Activated naive CD8-positive, alpha-beta T cell treated with anti-CD3 and anti-CD28 coated beads, Interleukin-2, amount 10 ng/mL, durations not matched to agents 7 days and 5 days (primary cell): ENCODE measurements around the gene TMEM181. TPM values are rescaled to one million over a fixed set of nuclear protein-coding genes. Genes with fewer than 3 reads are reported as not detected.
A peak's percentile ranks its signal among the peaks of the same experiment; 100 is the strongest.
"Not testable (repeated sequence)": the region's sequence is repeated elsewhere in the genome, so short reads cannot be mapped to it uniquely, and the experiment has no call there.

Experiments
- ATAC-seq: fragments of 150-1000 bp; cut with Tn5 transposase; one replicate; pipeline ENCODE4 v1.10.0; 2021; ENCODE audit warnings: low read depth, moderate library complexity
- POLR2A ChIA-PET: fragments of 350-600 bp; sonication (Branson Sonifier 250); formaldehyde crosslinking; loops from one replicate; lab custom pipeline; 2021; ENCODE audit warnings: antibody characterized with exemption; lab: Charles Lee
- DNase-seq: peaks from one replicate; pipeline ENCODE4 v3.0.0; 2021
- H3K27ac Mint-ChIP-seq: one replicate; pipeline ENCODE4 v1.8.0; 2022; ENCODE audit warnings: mild to moderate bottlenecking, mixed read lengths
- H3K27me3 Mint-ChIP-seq: one replicate; pipeline ENCODE4 v1.8.0; 2022; ENCODE audit warnings: mild to moderate bottlenecking, moderate library complexity, mixed read lengths
- H3K36me3 Mint-ChIP-seq: one replicate; pipeline ENCODE4 v1.8.0; 2021; ENCODE audit warnings: mild to moderate bottlenecking, mixed read lengths
- H3K4me1 Mint-ChIP-seq: one replicate; pipeline ENCODE4 v1.8.0; 2021; ENCODE audit warnings: mixed read lengths
- H3K4me3 Mint-ChIP-seq: one replicate; pipeline ENCODE4 v1.8.0; 2022; ENCODE audit warnings: mild to moderate bottlenecking, moderate library complexity, mixed read lengths
- H3K9me3 Mint-ChIP-seq: one replicate; pipeline ENCODE4 v1.8.0; 2021; ENCODE audit warnings: mixed read lengths
- total RNA-seq, 2 experiments: library from RNA; stranded (reverse); gene quantifications; one replicate each; pipeline ENCODE4 v1.2.3, GENCODE V29; 2021

TMEM181 gene
- total RNA-seq, 2 experiments from 2014 or later = 16.8 to 17.7 TPM

- H3K27me3 Mint-ChIP-seq, POLR2A ChIA-PET, ATAC-seq, H3K9me3 Mint-ChIP-seq, H3K4me1 Mint-ChIP-seq, H3K27ac Mint-ChIP-seq, DNase-seq, H3K4me3 Mint-ChIP-seq: not testable (repeated sequence)
- peaks cover 50% of the 10 kb centered on the region for H3K36me3 Mint-ChIP-seq
Observed at GRCh38 chr6:158618289-158618688, 58.4 kb downstream of the TMEM181 start.

GRCh38 chr6:158619922-158620801 is 60.3 kb downstream of the TMEM181 start:
- ATAC-seq (no peak), DNase-seq (no peak)
- POLR2A ChIA-PET = interaction anchor here (1.2 kb wide), 1 partner anchor 61 kb away, joined by 3 read pairs; the partner anchor contains the start of gene TMEM181
- Mint-ChIP-seq H3K9me3 (no peaks in the 10 kb centered on the region), H3K36me3 (peaks cover 39% of the 10 kb centered on the region), H3K27me3 (no peaks in the 10 kb centered on the region), H3K27ac (peak overlapping the region; percentile 36), H3K4me1 (peaks cover 3% of the 10 kb centered on the region), H3K4me3 (no peak overlapping the region)

- ATAC-seq (no peak), DNase-seq (no peak)
- Mint-ChIP-seq H3K9me3 (no peaks in the 10 kb centered on the region), H3K4me1 (peaks cover 3% of the 10 kb centered on the region), H3K27me3 (no peaks in the 10 kb centered on the region), H3K36me3 (peaks cover 33% of the 10 kb centered on the region), H3K27ac (no peak overlapping the region), H3K4me3 (no peak overlapping the region)
- POLR2A ChIA-PET = interaction anchor here (1.2 kb wide), 1 partner anchor 62 kb away, joined by 3 read pairs; the partner anchor contains the start of gene TMEM181
Observed at GRCh38 chr6:158620963-158621693, 61.2 kb downstream of the TMEM181 start.

- Mint-ChIP-seq H3K36me3 (peaks cover 32% of the 10 kb centered on the region), H3K9me3 (no peaks in the 10 kb centered on the region), H3K4me3 (no peak overlapping the region), H3K27me3 (no peaks in the 10 kb centered on the region), H3K4me1 (peaks cover 3% of the 10 kb centered on the region), H3K27ac (no peak overlapping the region)
- no peak for DNase-seq
- POLR2A ChIA-PET = no interaction called here
- ATAC-seq = no peak
Observed at GRCh38 chr6:158621694-158622544, 62.0 kb downstream of the TMEM181 start.

- peaks cover 5% of the 10 kb centered on the region for H3K4me1 Mint-ChIP-seq
- H3K27me3 Mint-ChIP-seq = no peaks in the 10 kb centered on the region
- POLR2A ChIA-PET = no interaction called here
- DNase-seq (no peak), ATAC-seq (no peak)
- H3K27ac Mint-ChIP-seq = no peak overlapping the region
- H3K36me3 Mint-ChIP-seq = peaks cover 27% of the 10 kb centered on the region
- H3K9me3 Mint-ChIP-seq = no peaks in the 10 kb centered on the region
- no peak overlapping the region for H3K4me3 Mint-ChIP-seq
Observed at GRCh38 chr6:158622545-158623190, 62.8 kb downstream of the TMEM181 start.

GRCh38 chr6:158624684-158625682 is 65.1 kb downstream of the TMEM181 start:
- Mint-ChIP-seq H3K4me1 (peaks cover 6% of the 10 kb centered on the region), H3K4me3 (no peak overlapping the region), H3K36me3 (peaks cover 23% of the 10 kb centered on the region), H3K9me3 (no peaks in the 10 kb centered on the region), H3K27ac (no peak overlapping the region), H3K27me3 (no peaks in the 10 kb centered on the region)
- DNase-seq = no peak
- POLR2A ChIA-PET = no interaction called here
- ATAC-seq = no peak

GRCh38 chr6:158625881-158626305 is 66.0 kb downstream of the TMEM181 start:
- no peaks in the 10 kb centered on the region for H3K9me3 Mint-ChIP-seq
- peaks cover 20% of the 10 kb centered on the region for H3K36me3 Mint-ChIP-seq
- no peak for DNase-seq
- H3K27ac Mint-ChIP-seq = no peak overlapping the region
- no peak overlapping the region for H3K4me3 Mint-ChIP-seq
- no peaks in the 10 kb centered on the region for H3K27me3 Mint-ChIP-seq
- H3K4me1 Mint-ChIP-seq = peaks cover 7% of the 10 kb centered on the region
- no peak for ATAC-seq
- POLR2A ChIA-PET = no interaction called here

GRCh38 chr6:158626360-158627167 is 66.7 kb downstream of the TMEM181 start:
- DNase-seq (no peak), ATAC-seq (no peak)
- H3K27ac Mint-ChIP-seq = peak overlapping the region; percentile 24
- POLR2A ChIA-PET = no interaction called here
- peaks cover 24% of the 10 kb centered on the region for H3K36me3 Mint-ChIP-seq
- peaks cover 12% of the 10 kb centered on the region for H3K4me1 Mint-ChIP-seq
- H3K27me3 Mint-ChIP-seq = no peaks in the 10 kb centered on the region
- no peaks in the 10 kb centered on the region for H3K9me3 Mint-ChIP-seq
- no peak overlapping the region for H3K4me3 Mint-ChIP-seq

GRCh38 chr6:158627168-158627939 is 67.5 kb downstream of the TMEM181 start:
- peaks cover 26% of the 10 kb centered on the region for H3K36me3 Mint-ChIP-seq
- peak overlapping the region; percentile 1 for H3K27ac Mint-ChIP-seq
- H3K27me3 Mint-ChIP-seq = no peaks in the 10 kb centered on the region
- peaks cover 14% of the 10 kb centered on the region for H3K4me1 Mint-ChIP-seq
- ATAC-seq (no peak), DNase-seq (no peak)
- POLR2A ChIA-PET = no interaction called here
- H3K4me3 Mint-ChIP-seq = no peak overlapping the region
- no peaks in the 10 kb centered on the region for H3K9me3 Mint-ChIP-seq

GRCh38 chr6:158627940-158628211 is 68.0 kb downstream of the TMEM181 start:
- Mint-ChIP-seq H3K4me3 (no peak overlapping the region), H3K36me3 (peaks cover 24% of the 10 kb centered on the region)
- POLR2A ChIA-PET = no interaction called here

GRCh38 chr6:158628542-158628941 is 68.7 kb downstream of the TMEM181 start:
- DNase-seq = no peak
- POLR2A ChIA-PET = interaction anchor here (1.1 kb wide), 1 partner anchor 357 kb away, joined by 3 read pairs; no protein-coding TSS in a partner anchor

More at GRCh38 chr6:158627940-158628211, 68.0 kb downstream of the TMEM181 start:
- ATAC-seq = no peak
- no peaks in the 10 kb centered on the region for H3K27me3 Mint-ChIP-seq
- H3K9me3 Mint-ChIP-seq = no peaks in the 10 kb centered on the region
- H3K27ac Mint-ChIP-seq = no peak overlapping the region
- H3K4me1 Mint-ChIP-seq = peaks cover 14% of the 10 kb centered on the region
- DNase-seq = no peak

More at GRCh38 chr6:158628542-158628941, 68.7 kb downstream of the TMEM181 start:
- Mint-ChIP-seq H3K9me3 (no peaks in the 10 kb centered on the region), H3K27me3 (no peaks in the 10 kb centered on the region), H3K27ac (no peak overlapping the region), H3K36me3 (peaks cover 27% of the 10 kb centered on the region), H3K4me1 (peaks cover 17% of the 10 kb centered on the region), H3K4me3 (no peak overlapping the region)
- no peak for ATAC-seq
